HG02588 (cell line): ENCODE results near the gene CAND1.
"Not testable (repeated sequence)": the region's sequence is repeated elsewhere in the genome, so short reads cannot be mapped to it uniquely, and the experiment has no call there.

ENCODE experiments used
- ATAC-seq: cut with Tn5 transposase; IDR thresholded peaks from one replicate; pipeline ENCODE4 v1.9.1; 2021; ENCODE audit warnings: mild to moderate bottlenecking, moderate library complexity; ENCODE audit not compliant: unreplicated experiment

CAND1 gene

GRCh38 chr12:67338426-67338825 is 69.3 kb downstream of the CAND1 start:
- ATAC-seq = no peak

- ATAC-seq = no peak
These were observed 70.4 kb downstream of the CAND1 start for GRCh38 chr12:67339530-67339929.

GRCh38 chr12:67341086-67341485 is 71.9 kb downstream of the CAND1 start:
- ATAC-seq = not testable (repeated sequence)

- no peak for ATAC-seq
These were observed 76.0 kb downstream of the CAND1 start for GRCh38 chr12:67344979-67345710.

GRCh38 chr12:67348683-67349082 is 79.5 kb downstream of the CAND1 start:
- no peak for ATAC-seq

- ATAC-seq = no peak
These were observed 83.5 kb downstream of the CAND1 start for GRCh38 chr12:67352682-67353081.

GRCh38 chr12:67354322-67354721 is 85.2 kb downstream of the CAND1 start:
- ATAC-seq = no peak

GRCh38 chr12:67354966-67355365 is 85.8 kb downstream of the CAND1 start:
- no peak for ATAC-seq

GRCh38 chr12:67355428-67356379 is 86.5 kb downstream of the CAND1 start:
- no peak for ATAC-seq

GRCh38 chr12:67356380-67356774 is 87.2 kb downstream of the CAND1 start:
- no peak for ATAC-seq

GRCh38 chr12:67357376-67358125 is 88.4 kb downstream of the CAND1 start:
- no peak for ATAC-seq

GRCh38 chr12:67358781-67359338 is 89.7 kb downstream of the CAND1 start:
- ATAC-seq = no peak

GRCh38 chr12:67362526-67362925 is 93.4 kb downstream of the CAND1 start:
- ATAC-seq = no peak

GRCh38 chr12:67364228-67364627 is 95.1 kb downstream of the CAND1 start:
- ATAC-seq = no peak

- no peak for ATAC-seq
These were observed 96.0 kb downstream of the CAND1 start for GRCh38 chr12:67365131-67365530.

GRCh38 chr12:67367843-67368242 is 98.7 kb downstream of the CAND1 start:
- ATAC-seq = no peak
